PC-9 (cell line): Measurements from ENCODE around the gene VEPH1. TPM values are rescaled to one million over a fixed set of nuclear protein-coding genes. Genes with fewer than 3 reads are reported as not detected.

Source experiments
- BruUV-seq: library from RNA; stranded (reverse); fragments of 400-500 nt; replicated peaks from 2 replicates; lab custom pipeline; 2021; lab: Mats Ljungman, UMichigan
- CTCF ChIA-PET: fragments of 300-600 bp; sonication (Branson Sonifier 250); formaldehyde crosslinking; loops from one replicate; lab custom pipeline; 2022; ENCODE audit warnings: antibody characterized with exemption; lab: Charles Lee
- POLR2A ChIA-PET: fragments of 300-600 bp; sonication (Branson Sonifier 250); formaldehyde crosslinking; loops from one replicate; lab custom pipeline; 2022; ENCODE audit warnings: antibody characterized with exemption; ENCODE audit not compliant: unreplicated experiment; lab: Charles Lee
- DNase-seq, 2 experiments: peaks; one replicate each; pipeline versions ENCODE4 v3.0.0 to v3.0.0-alpha.2; 2015 to 2022; ENCODE audit warnings: mixed read lengths in 1 of 2
- H2AFZ ChIP-seq: fragments of 200-600 bp; sonication (generic); 2 replicates; pipeline ENCODE4 v1.8.1; 2017; ENCODE audit warnings: antibody characterized with exemption
- H3F3A ChIP-seq: fragments of 200-600 bp; sonication (generic); 2 replicates; pipeline ENCODE4 v1.8.1; 2017; ENCODE audit warnings: antibody characterized with exemption, mild to moderate bottlenecking, low read depth; ENCODE audit not compliant: insufficient read depth
- H3K27ac ChIP-seq: fragments of 200-600 bp; sonication (generic); 2 replicates; pipeline ENCODE4 v1.6.1; 2016; ENCODE audit warnings: mixed run types
- H3K27me3 ChIP-seq: fragments of 200-600 bp; sonication (generic); 2 replicates; pipeline ENCODE4 v1.6.1; 2016; ENCODE audit warnings: low read depth, mixed run types; ENCODE audit not compliant: insufficient read depth
- H3K36me3 ChIP-seq: fragments of 200-600 bp; sonication (generic); 2 replicates; pipeline ENCODE4 v1.6.1; 2016; ENCODE audit warnings: low read depth, mixed run types
- H3K4me1 ChIP-seq: fragments of 200-600 bp; sonication (generic); replicated peaks from 2 replicates; pipeline ENCODE4 v1.6.1; 2016; ENCODE audit warnings: mixed run types; ENCODE audit not compliant: insufficient read depth
- H3K4me2 ChIP-seq: fragments of 200-600 bp; sonication (generic); 2 replicates; pipeline ENCODE4 v1.6.1; 2017; ENCODE audit warnings: mixed run types
- H3K4me3 ChIP-seq: fragments of 200-600 bp; sonication (generic); 2 replicates; pipeline ENCODE4 v1.6.1; 2016; ENCODE audit warnings: mixed run types
- H3K79me2 ChIP-seq: fragments of 200-600 bp; sonication (generic); 2 replicates; pipeline ENCODE4 v1.6.1; 2017; ENCODE audit warnings: low read depth, mixed run types
- H3K9me2 ChIP-seq: fragments of 200-600 bp; sonication (generic); 2 replicates; pipeline ENCODE4 v1.8.1; 2017; ENCODE audit warnings: mild to moderate bottlenecking; ENCODE audit not compliant: insufficient read depth
- H3K9me3 ChIP-seq: fragments of 200-600 bp; sonication (generic); 2 replicates; pipeline ENCODE4 v1.8.1; 2016; ENCODE audit warnings: low read depth; ENCODE audit not compliant: insufficient read depth
- H4K20me1 ChIP-seq: fragments of 200-600 bp; sonication (generic); 2 replicates; pipeline ENCODE4 v1.8.1; 2017; ENCODE audit not compliant: insufficient read depth
- CTCF ChIP-seq: fragments of 200-600 bp; sonication (generic); conservative IDR thresholded peaks from 2 replicates; pipeline ENCODE4 v1.6.1; 2017; ENCODE audit warnings: mixed run types, antibody characterized with exemption, mild to moderate bottlenecking, moderate library complexity
- EZH2 ChIP-seq: fragments of 200-600 bp; sonication (generic); IDR thresholded peaks from 2 replicates; pipeline ENCODE4 v1.8.0; 2017; ENCODE audit warnings: antibody characterized with exemption, low read depth
- intact Hi-C: fragments of 100-400 bp; cut with micrococcal nuclease; formaldehyde crosslinking; loops from one replicate; pipeline ENCODE4 v1.10.0; 2022; ENCODE audit not compliant: unreplicated experiment
- total RNA-seq: library from RNA; stranded (reverse); gene quantifications from 2 replicates; pipeline ENCODE4 v1.2.3, GENCODE V29; 2021

Gene VEPH1
- total RNA-seq, 1 experiment from 2014 or later: 4.0 TPM

GRCh38 chr3:157255797-157256196 lies 247.4 kb downstream of the VEPH1 start:
- ChIA-PET POLR2A (no interaction called here), CTCF (no interaction called here)
- Histone ChIP-seq H3K4me3 (no peak overlapping the region), H3K27me3 (no peaks in the 10 kb centered on the region), H3K4me1 (no peaks in the 10 kb centered on the region), H3K36me3 (no peaks in the 10 kb centered on the region), H3F3A (no peaks in the 10 kb centered on the region), H3K79me2 (no peaks in the 10 kb centered on the region), H3K9me3 (peaks cover 3% of the 10 kb centered on the region), H3K4me2 (no peak overlapping the region), H3K27ac (no peak overlapping the region), H2AFZ (no peak overlapping the region), H3K9me2 (no peaks in the 10 kb centered on the region), H4K20me1 (no peaks in the 10 kb centered on the region)
- no peak for TF ChIP-seq CTCF
- no peak for TF ChIP-seq EZH2
- no TSS peak for BruUV-seq
- DNase-seq: no peak
- intact Hi-C loops: no loop called here

- Histone ChIP-seq H3K9me2 (no peaks in the 10 kb centered on the region), H3K4me2 (no peak overlapping the region), H3K27me3 (no peaks in the 10 kb centered on the region), H3K79me2 (no peaks in the 10 kb centered on the region), H4K20me1 (no peaks in the 10 kb centered on the region), H3F3A (peaks cover 13% of the 10 kb centered on the region), H2AFZ (no peak overlapping the region), H3K36me3 (no peaks in the 10 kb centered on the region), H3K9me3 (peaks cover 3% of the 10 kb centered on the region), H3K27ac (no peak overlapping the region), H3K4me3 (no peak overlapping the region), H3K4me1 (peaks cover 25% of the 10 kb centered on the region)
- ChIA-PET CTCF (no interaction called here), POLR2A (no interaction called here)
- BruUV-seq: no TSS peak
- no peak for TF ChIP-seq CTCF
- TF ChIP-seq EZH2: no peak
- no peak for DNase-seq
- intact Hi-C loops: no loop called here
Measured at GRCh38 chr3:157251685-157252084, 251.5 kb downstream of the VEPH1 start.

GRCh38 chr3:157249606-157250005 lies 253.6 kb downstream of the VEPH1 start:
- BruUV-seq: no TSS peak
- no peaks in the 10 kb centered on the region; the same call in none of the 2 replicates for H3K9me3 ChIP-seq
- H3K27ac ChIP-seq: no peak overlapping the region
- H3F3A ChIP-seq: peaks cover 13% of the 10 kb centered on the region
- H4K20me1 ChIP-seq: no peaks in the 10 kb centered on the region
- intact Hi-C loops: no loop called here
- DNase-seq: no peak
- ChIA-PET POLR2A (interaction anchor here (0.6 kb wide), 1 partner anchor 1920 kb away, joined by 3 read pairs; no protein-coding TSS in a partner anchor), CTCF (no interaction called here)
- TF ChIP-seq EZH2 (no peak), CTCF (no peak)
- peaks cover 25% of the 10 kb centered on the region for H3K4me1 ChIP-seq
- no peaks in the 10 kb centered on the region for H3K79me2 ChIP-seq
- H2AFZ ChIP-seq: no peak overlapping the region
- no peak overlapping the region for H3K4me3 ChIP-seq
- no peak overlapping the region for H3K4me2 ChIP-seq
- H3K36me3 ChIP-seq: no peaks in the 10 kb centered on the region
- no peaks in the 10 kb centered on the region for H3K27me3 ChIP-seq
- H3K9me2 ChIP-seq: no peaks in the 10 kb centered on the region
